Stimulated activated naive CD4-positive, alpha-beta T cell (primary cell): ENCODE measurements around the gene NIP7.

Experiments used
- DNase-seq, 6 experiments: peaks; one replicate each; lab custom pipeline; 2025; lab: John Stamatoyannopoulos, UW

The NIP7 gene

GRCh38 chr16:69318911-69319289 lies 20.7 kb upstream of the NIP7 start:
- DNase-seq, result no peak

GRCh38 chr16:69319381-69319780 lies 20.2 kb upstream of the NIP7 start:
- no peak for DNase-seq

GRCh38 chr16:69319826-69320739 lies 19.5 kb upstream of the NIP7 start:
- no peak for DNase-seq

- no peak for DNase-seq
Measured at GRCh38 chr16:69320740-69321073, 18.9 kb upstream of the NIP7 start.

GRCh38 chr16:69321080-69321479 lies 18.5 kb upstream of the NIP7 start:
- no peak for DNase-seq

GRCh38 chr16:69322343-69322742 lies 17.2 kb upstream of the NIP7 start:
- no peak for DNase-seq

- no peak for DNase-seq
Measured at GRCh38 chr16:69323415-69323814, 16.2 kb upstream of the NIP7 start.

- no peak for DNase-seq
Measured at GRCh38 chr16:69324013-69324531, 15.5 kb upstream of the NIP7 start.

GRCh38 chr16:69324585-69325253 lies 14.9 kb upstream of the NIP7 start:
- no peak for DNase-seq

GRCh38 chr16:69325784-69326171 lies 13.8 kb upstream of the NIP7 start:
- DNase-seq, result no peak

GRCh38 chr16:69326172-69326873 lies 13.2 kb upstream of the NIP7 start:
- DNase-seq, result no peak

GRCh38 chr16:69327585-69328310 lies 11.8 kb upstream of the NIP7 start:
- no peak for DNase-seq

- DNase-seq, result no peak
Measured at GRCh38 chr16:69328854-69329316, 10.7 kb upstream of the NIP7 start.

GRCh38 chr16:69329369-69330285 lies 9.9 kb upstream of the NIP7 start:
- DNase-seq, result peak in 4 of 6 experiments; percentile 39 to 67 (median 59)

GRCh38 chr16:69330286-69331109 lies 9.1 kb upstream of the NIP7 start, which contains the start of gene PDF:
PDF (minus strand) TSS chr16:69330588; CDS start chr16:69330570, 18 bp downstream.
- DNase-seq, result peak; percentile 52 to 80 (median 69)

- no peak for DNase-seq
Measured at GRCh38 chr16:69334696-69335095, 4.9 kb upstream of the NIP7 start.

- DNase-seq, result no peak
Measured at GRCh38 chr16:69338557-69339288, 849 bp upstream of the NIP7 start.

- no peak for DNase-seq
Measured at GRCh38 chr16:69340095-69340644, 598 bp downstream of the NIP7 start.

GRCh38 chr16:69344171-69344570 lies 4.6 kb downstream of the NIP7 start:
- no peak for DNase-seq
